ENCODE data around the gene CFAP20DC.

Gene CFAP20DC

GRCh38 chr3:58755150-58755549, 294.7 kb downstream of the CFAP20DC start:
- ChIA-PET CTCF (no interaction called here), POLR2A (no interaction called here)
- TF ChIP-seq PKNOX1 (IDR thresholded peaks at IDR 0.05) (no peak), ZNF384 (IDR thresholded peaks at IDR 0.05) (no peak), ELF4 (IDR thresholded peaks at IDR 0.05) (no peak), FOXM1 (IDR thresholded peaks at IDR 0.05; ENCODE audit: borderline replicate concordance) (no peak), L3MBTL2 (conservative IDR thresholded peaks at IDR 0.05) (no peak)
- no peak for DNase-seq (ENCODE audit: extremely low spot score)

- no peak for TF ChIP-seq FOXK2 (IDR thresholded peaks at IDR 0.05)
- no peak for TF ChIP-seq ZNF384 (IDR thresholded peaks at IDR 0.05)
- TF ChIP-seq LEF1 (IDR thresholded peaks at IDR 0.05; ENCODE audit: borderline replicate concordance) = no peak
- ChIA-PET POLR2A (no interaction called here), CTCF (interaction anchor here (0.6 kb wide), 1 partner anchor 445 kb away, joined by 4 read pairs; no protein-coding TSS in a partner anchor)
- DNase-seq (ENCODE audit: extremely low spot score) = no peak
Observed at GRCh38 chr3:58754074-58754473, 295.8 kb downstream of the CFAP20DC start.

- ChIA-PET CTCF (no interaction called here), POLR2A (no interaction called here)
- DNase-seq (ENCODE audit: extremely low spot score) = no peak
Observed at GRCh38 chr3:58751882-58752567, 297.8 kb downstream of the CFAP20DC start.

GRCh38 chr3:58751235-58751634, 298.6 kb downstream of the CFAP20DC start:
- ChIA-PET CTCF (no interaction called here), POLR2A (no interaction called here)
- no peak for DNase-seq (ENCODE audit: extremely low spot score)
- TF ChIP-seq PKNOX1 (IDR thresholded peaks at IDR 0.05) = no peak
- TF ChIP-seq ZNF384 (IDR thresholded peaks at IDR 0.05) = no peak
- TF ChIP-seq L3MBTL2 (conservative IDR thresholded peaks at IDR 0.05) = no peak
- TF ChIP-seq ARNT (IDR thresholded peaks at IDR 0.05) = no peak
- no peak for TF ChIP-seq BHLHE40 (IDR thresholded peaks at IDR 0.05; ENCODE audit: borderline replicate concordance)
- no peak for TF ChIP-seq SP1 (IDR thresholded peaks at IDR 0.05)

More at GRCh38 chr3:58751882-58752567, 297.8 kb downstream of the CFAP20DC start:
- TF ChIP-seq SP1 (IDR thresholded peaks at IDR 0.05) (no peak), TARDBP (IDR thresholded peaks at IDR 0.05) (no peak), SUZ12 (IDR thresholded peaks at IDR 0.05) (no peak), ARNT (IDR thresholded peaks at IDR 0.05) (no peak), ELF4 (IDR thresholded peaks at IDR 0.05) (no peak), LEF1 (IDR thresholded peaks at IDR 0.05; ENCODE audit: borderline replicate concordance) (no peak), PKNOX1 (IDR thresholded peaks at IDR 0.05) (no peak), HDGF (IDR thresholded peaks at IDR 0.05; ENCODE audit: borderline replicate concordance) (no peak), L3MBTL2 (conservative IDR thresholded peaks at IDR 0.05) (no peak), FOXA1 (IDR thresholded peaks at IDR 0.05) (no peak)

- ChIA-PET CTCF (no interaction called here), POLR2A (no interaction called here)
- no peak for TF ChIP-seq L3MBTL2 (conservative IDR thresholded peaks at IDR 0.05)
- no peak for DNase-seq (ENCODE audit: extremely low spot score)
Observed at GRCh38 chr3:58749948-58750347, 299.9 kb downstream of the CFAP20DC start.

GRCh38 chr3:58748024-58748423, 301.8 kb downstream of the CFAP20DC start:
- DNase-seq (ENCODE audit: extremely low spot score) = no peak
- ChIA-PET POLR2A (no interaction called here), CTCF (interaction anchor here (0.6 kb wide), 1 partner anchor 12 kb away, joined by 3 read pairs; no protein-coding TSS in a partner anchor)
- TF ChIP-seq TARDBP (IDR thresholded peaks at IDR 0.05) (no peak), BHLHE40 (IDR thresholded peaks at IDR 0.05; ENCODE audit: borderline replicate concordance) (no peak), NFRKB (IDR thresholded peaks at IDR 0.05) (no peak), CTBP1 (IDR thresholded peaks at IDR 0.05; ENCODE audit: borderline replicate concordance) (no peak), FOXK2 (IDR thresholded peaks at IDR 0.05) (no peak), HDGF (IDR thresholded peaks at IDR 0.05; ENCODE audit: borderline replicate concordance) (no peak)

GRCh38 chr3:58746758-58747157, 303.1 kb downstream of the CFAP20DC start:
- no peak for DNase-seq (ENCODE audit: extremely low spot score)
- TF ChIP-seq ZNF384 (IDR thresholded peaks at IDR 0.05) = no peak
- TF ChIP-seq FOXM1 (IDR thresholded peaks at IDR 0.05; ENCODE audit: borderline replicate concordance) = no peak
- no peak for TF ChIP-seq CTBP1 (IDR thresholded peaks at IDR 0.05; ENCODE audit: borderline replicate concordance)
- TF ChIP-seq SP1 (IDR thresholded peaks at IDR 0.05) = no peak
- TF ChIP-seq FOXA1 (IDR thresholded peaks at IDR 0.05) = no peak
- no peak for TF ChIP-seq HDGF (IDR thresholded peaks at IDR 0.05; ENCODE audit: borderline replicate concordance)
- no peak for TF ChIP-seq PKNOX1 (IDR thresholded peaks at IDR 0.05)
- no peak for TF ChIP-seq SUZ12 (IDR thresholded peaks at IDR 0.05)
- no peak for TF ChIP-seq L3MBTL2 (conservative IDR thresholded peaks at IDR 0.05)
- no peak for TF ChIP-seq TARDBP (IDR thresholded peaks at IDR 0.05)
- no peak for TF ChIP-seq FOXK2 (IDR thresholded peaks at IDR 0.05)
- no peak for TF ChIP-seq ELF4 (IDR thresholded peaks at IDR 0.05)
- TF ChIP-seq LEF1 (IDR thresholded peaks at IDR 0.05; ENCODE audit: borderline replicate concordance) = no peak
- ChIA-PET POLR2A (no interaction called here), CTCF (no interaction called here)
